ENCODE data around the gene GSKIP. TPM values are rescaled to one million over a fixed set of nuclear protein-coding genes. Genes with fewer than 3 reads are reported as not detected.

The GSKIP gene
- total RNA-seq, 2 experiments from 2014 or later = 10.3 to 11.9 TPM

- no peak for TF ChIP-seq CTCF (IDR thresholded peaks at IDR 0.05)
- DNase-seq = no peak
- H3K4me3 Mint-ChIP-seq = no peak overlapping the region
Measured at GRCh38 chr14:96357216-96357615, 6.1 kb upstream of the GSKIP start.

DNA sequence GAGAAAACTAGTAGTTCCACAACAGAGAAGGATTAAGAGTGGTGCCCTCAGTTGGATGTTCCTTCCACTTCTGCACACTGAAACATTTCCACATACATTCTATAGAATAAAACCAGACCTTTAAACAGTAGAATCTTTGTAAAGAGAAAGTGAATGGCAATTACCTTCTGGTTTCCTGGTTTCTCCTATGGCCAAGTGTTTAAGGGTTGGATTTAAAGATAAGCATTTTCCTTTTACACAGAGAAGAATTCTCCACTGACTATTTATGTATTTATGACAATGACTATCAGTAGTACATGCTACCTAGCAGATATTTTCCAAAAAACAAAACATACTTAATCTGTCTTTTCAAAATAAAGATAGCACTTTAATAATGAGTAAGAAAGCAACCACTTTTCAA lies 3.4 kb upstream of the GSKIP start:
- Mint-ChIP-seq H3K27ac (no peak overlapping the region), H3K4me3 (peak overlapping the region; percentile 56), H3K4me1 (ENCODE audit: low read depth) (peaks cover 51% of the 10 kb centered on the region), H3K27me3 (no peaks in the 10 kb centered on the region), H3K36me3 (ENCODE audit: low read depth) (peaks cover 20% of the 10 kb centered on the region), H3K9me3 (no peaks in the 10 kb centered on the region)
- ATAC-seq (ENCODE audit: poor library complexity) = no peak
- no peaks in the 10 kb centered on the region for H3K36me3 ChIP-seq (ENCODE audit: insufficient read depth, low read length)
- intact Hi-C loops (cut with DNase I, micrococcal nuclease) = loop anchor here (10.0 kb wide), 3 partner anchors 145 to 835 kb away; partner anchors contain the start of genes PAPOLA (in 1 of the 2) and VRK1 (in 1 of the 2)
- no peak overlapping the region for H3K27ac ChIP-seq (ENCODE audit: low read depth in 1 of 2, low read length in 2 of 2)
- DNase-seq = no peak
- no peaks in the 10 kb centered on the region for H3K9me3 ChIP-seq (ENCODE audit: control insufficient read depth in 1 of 2, insufficient read depth in 1 of 2, low read length in 2 of 2)
- TF ChIP-seq CTCF (IDR thresholded peaks at IDR 0.05) = no peak
- POLR2A ChIA-PET = no interaction called here
- no peaks in the 10 kb centered on the region for H3K27me3 ChIP-seq (ENCODE audit: control insufficient read depth in 1 of 2, insufficient read depth in 2 of 2, low read length in 2 of 2)
- H3K4me1 ChIP-seq (ENCODE audit: insufficient read depth, low read length) = peaks cover 25% of the 10 kb centered on the region
- CTCF ChIA-PET = no interaction called here
- H3K4me3 ChIP-seq (ENCODE audit: low read length) = no peak overlapping the region

More at GRCh38 chr14:96357216-96357615, 6.1 kb upstream of the GSKIP start:
- Histone ChIP-seq H3K4me1 (ENCODE audit: insufficient read depth, low read length) (peaks cover 9% of the 10 kb centered on the region), H3K27ac (ENCODE audit: low read depth in 1 of 2, low read length in 2 of 2) (no peak overlapping the region), H3K36me3 (ENCODE audit: insufficient read depth, low read length) (peaks cover 3% of the 10 kb centered on the region), H3K9me3 (ENCODE audit: control insufficient read depth in 1 of 2, insufficient read depth in 1 of 2, low read length in 2 of 2) (no peaks in the 10 kb centered on the region), H3K4me3 (ENCODE audit: low read length) (no peak overlapping the region), H3K27me3 (ENCODE audit: control insufficient read depth in 1 of 2, insufficient read depth in 2 of 2, low read length in 2 of 2) (no peaks in the 10 kb centered on the region)
- POLR2A ChIA-PET = no interaction called here
- Mint-ChIP-seq H3K27me3 (no peaks in the 10 kb centered on the region), H3K9me3 (no peaks in the 10 kb centered on the region), H3K36me3 (ENCODE audit: low read depth) (peaks cover 17% of the 10 kb centered on the region), H3K27ac (no peak overlapping the region), H3K4me1 (ENCODE audit: low read depth) (peaks cover 44% of the 10 kb centered on the region)
- CTCF ChIA-PET = no interaction called here
- ATAC-seq (ENCODE audit: poor library complexity) = no peak
- intact Hi-C loops (cut with DNase I, micrococcal nuclease) = no loop called here

GRCh38 chr14:96362071-96362964 lies 1.0 kb upstream of the GSKIP start:
- Mint-ChIP-seq H3K36me3 (ENCODE audit: low read depth) (peaks cover 20% of the 10 kb centered on the region), H3K27ac (peak overlapping the region; percentile 89), H3K4me1 (ENCODE audit: low read depth) (peaks cover 64% of the 10 kb centered on the region), H3K9me3 (no peaks in the 10 kb centered on the region), H3K27me3 (no peaks in the 10 kb centered on the region), H3K4me3 (peak overlapping the region; percentile 93)
- no peaks in the 10 kb centered on the region for H3K27me3 ChIP-seq (ENCODE audit: control insufficient read depth in 1 of 2, insufficient read depth in 2 of 2, low read length in 2 of 2)
- POLR2A ChIA-PET = interaction anchor here (2.1 kb wide), 1 partner anchor 28 kb away, joined by 13 read pairs; no protein-coding TSS in a partner anchor
- ATAC-seq (ENCODE audit: poor library complexity) (peak; percentile 48), DNase-seq (peak; percentile 19 to 86 (median 36))
- CTCF ChIA-PET = no interaction called here
- intact Hi-C loops (cut with DNase I, micrococcal nuclease) = loop anchor here (2.0 to 10.0 kb wide), 5 partner anchors 62 to 838 kb away; partner anchors contain the start of genes PAPOLA (in 1 of the 2) and VRK1 (in 1 of the 2)
- no peak for TF ChIP-seq CTCF (IDR thresholded peaks at IDR 0.05)
- peak overlapping the region; percentile 89 for H3K4me3 ChIP-seq (ENCODE audit: low read length)
- no peaks in the 10 kb centered on the region for H3K36me3 ChIP-seq (ENCODE audit: insufficient read depth, low read length)
- H3K9me3 ChIP-seq (ENCODE audit: control insufficient read depth in 1 of 2, insufficient read depth in 1 of 2, low read length in 2 of 2) = no peaks in the 10 kb centered on the region
- H3K27ac ChIP-seq (ENCODE audit: low read depth in 1 of 2, low read length in 2 of 2) = peak overlapping the region; percentile 87 to 97
- peaks cover 28% of the 10 kb centered on the region for H3K4me1 ChIP-seq (ENCODE audit: insufficient read depth, low read length)
